HG03442 (cell line): Measurements from ENCODE around the gene CCNY.
A peak's percentile ranks its signal among the peaks of the same experiment; 100 is the strongest.

Experiments used
- ATAC-seq: cut with Tn5 transposase; IDR thresholded peaks from one replicate; pipeline ENCODE4 v1.9.1; 2021; ENCODE audit warnings: mild to moderate bottlenecking, moderate library complexity; ENCODE audit not compliant: unreplicated experiment

The CCNY gene

DNA sequence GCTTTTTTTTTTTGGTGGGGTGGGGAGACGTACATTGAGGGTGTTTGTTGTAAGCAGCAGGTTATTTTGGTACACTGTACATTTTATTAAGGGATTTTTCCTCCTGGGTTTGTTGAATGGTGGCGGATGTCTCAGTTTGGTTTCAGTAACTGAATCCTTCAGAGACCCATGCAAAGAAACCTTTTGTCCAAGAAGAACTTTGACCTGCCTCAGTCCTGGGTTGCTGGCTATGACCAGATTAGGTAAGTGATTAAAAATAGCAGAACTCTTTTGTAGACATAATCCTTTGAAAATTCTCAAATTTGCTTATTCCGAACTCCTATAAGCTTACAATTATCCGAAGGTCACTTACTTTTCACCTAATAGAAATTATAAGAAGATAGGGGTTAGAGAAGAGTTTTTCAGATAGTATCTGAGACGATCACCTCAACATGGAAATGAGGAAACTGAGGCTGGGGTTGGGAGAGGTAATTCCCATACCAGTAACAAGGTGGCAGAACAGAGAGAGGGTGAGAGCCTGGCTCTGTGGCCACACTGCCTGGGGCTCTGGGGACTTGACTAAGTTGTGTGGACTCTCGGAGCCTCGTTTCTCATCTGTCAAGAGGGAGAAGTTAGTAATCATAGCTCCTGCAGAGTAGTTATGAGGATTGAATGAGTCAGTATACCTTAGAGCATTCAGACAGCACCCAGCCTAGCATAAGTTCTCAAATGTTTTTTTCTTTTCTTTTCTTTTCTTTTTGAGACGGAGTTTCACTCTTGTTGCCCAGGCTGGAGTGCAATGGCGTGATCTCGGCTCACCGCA lies 87.4 kb downstream of the CCNY start:
- ATAC-seq: no peak

DNA sequence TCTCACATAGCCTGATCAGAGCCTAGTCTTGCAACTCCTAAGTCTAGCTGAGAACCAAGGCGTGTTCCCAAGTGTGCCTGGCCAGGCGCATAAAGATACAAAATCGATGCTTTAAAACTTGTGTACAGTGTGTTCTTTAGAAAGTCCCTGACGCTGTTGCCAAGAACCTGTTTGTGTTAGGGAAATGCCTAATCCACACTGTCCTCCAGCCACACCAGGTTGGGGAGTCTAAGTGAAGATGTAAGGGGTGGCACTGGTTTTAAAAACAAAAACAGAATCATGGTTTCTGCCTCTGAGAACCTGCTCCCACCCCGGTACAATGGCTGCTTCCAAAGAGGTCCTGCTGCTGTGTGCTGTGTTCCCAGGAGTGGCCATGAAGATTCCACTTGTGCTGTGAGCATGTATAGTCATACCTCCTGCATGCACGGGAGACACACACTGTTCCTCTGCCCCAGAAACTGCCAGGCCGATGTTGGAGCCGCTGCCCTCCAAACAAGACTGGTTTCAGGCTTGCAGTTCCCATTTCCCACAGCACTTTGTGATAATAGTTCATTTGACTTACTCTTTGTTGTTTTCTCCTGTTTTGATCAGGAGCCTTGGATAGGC lies 88.5 kb downstream of the CCNY start:
- no peak for ATAC-seq

DNA sequence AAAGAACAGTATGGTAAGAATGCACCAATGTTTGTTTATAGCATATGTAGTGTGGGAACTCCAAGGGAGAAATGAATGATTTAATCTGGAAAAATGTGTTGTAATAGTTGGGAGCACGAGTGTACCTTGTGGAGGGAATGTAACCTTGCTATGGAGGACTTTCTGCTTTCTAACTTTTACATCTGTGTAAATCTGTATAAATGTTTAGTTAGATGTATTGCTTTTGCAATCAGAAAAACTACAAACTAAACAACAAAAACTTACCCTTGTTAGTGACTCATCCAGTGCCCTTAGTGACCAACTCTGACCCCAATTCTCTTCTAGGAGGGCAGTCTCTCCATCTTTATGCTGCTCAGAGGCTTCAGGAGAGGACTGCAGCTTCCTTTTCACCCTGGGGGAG lies 89.3 kb downstream of the CCNY start:
- ATAC-seq: no peak

DNA sequence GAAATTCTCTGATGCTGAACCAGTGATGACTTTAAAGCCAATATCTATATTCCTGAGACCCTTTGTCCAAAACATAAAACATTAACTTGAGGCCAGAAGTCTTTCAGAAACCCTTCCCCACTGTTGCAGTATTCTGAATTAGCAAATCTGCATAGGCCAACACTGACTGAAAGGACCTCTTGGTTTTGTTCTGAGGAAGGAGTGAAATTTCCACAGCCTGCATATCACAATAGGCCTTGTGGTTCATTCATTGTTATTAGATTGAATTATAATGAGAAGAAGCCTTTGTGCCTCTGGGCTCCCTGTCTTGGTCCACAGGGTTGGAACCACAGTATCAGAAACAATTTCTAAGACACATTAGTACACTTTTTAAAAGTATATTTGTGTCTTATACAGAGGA lies 90.3 kb downstream of the CCNY start:
- ATAC-seq: no peak

DNA sequence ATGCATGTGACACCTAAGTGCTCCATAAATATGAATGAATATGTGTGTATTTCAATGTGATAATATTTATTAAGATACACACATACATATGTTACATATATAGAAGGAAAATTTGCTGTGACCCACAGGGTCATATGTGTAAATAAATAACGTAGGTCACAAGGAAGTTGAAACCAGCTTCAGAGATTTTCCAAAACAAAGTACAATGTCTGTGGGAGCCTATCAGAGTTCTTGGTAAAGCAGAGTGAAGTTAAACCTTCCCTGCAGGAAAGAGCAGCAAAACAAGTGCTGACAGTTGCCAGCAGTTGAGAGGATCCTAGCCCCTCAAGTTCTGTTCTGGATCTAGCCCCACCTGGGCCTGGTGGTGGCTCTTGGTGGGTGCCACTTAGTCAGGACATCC lies 91.2 kb downstream of the CCNY start:
- ATAC-seq: no peak

DNA sequence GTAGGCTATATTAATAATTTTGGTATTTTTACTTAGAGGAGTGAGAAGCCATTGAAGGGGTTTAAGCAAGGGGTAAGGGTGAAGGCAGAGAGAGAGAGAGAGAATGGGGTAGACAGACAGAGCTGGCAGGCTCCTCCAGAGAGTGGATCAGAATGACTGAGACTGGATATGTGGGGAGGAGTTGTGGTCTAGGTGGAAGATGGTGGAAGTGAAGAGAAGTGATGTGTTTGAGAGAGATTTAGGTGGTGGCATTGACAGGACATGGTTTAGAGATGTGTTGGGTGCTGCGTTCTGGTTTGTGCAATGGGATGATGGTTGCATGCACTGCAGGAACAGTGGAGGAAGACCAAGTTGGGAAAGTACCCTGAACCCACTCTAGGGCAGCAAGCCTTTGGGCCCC lies 92.2 kb downstream of the CCNY start:
- no peak for ATAC-seq

DNA sequence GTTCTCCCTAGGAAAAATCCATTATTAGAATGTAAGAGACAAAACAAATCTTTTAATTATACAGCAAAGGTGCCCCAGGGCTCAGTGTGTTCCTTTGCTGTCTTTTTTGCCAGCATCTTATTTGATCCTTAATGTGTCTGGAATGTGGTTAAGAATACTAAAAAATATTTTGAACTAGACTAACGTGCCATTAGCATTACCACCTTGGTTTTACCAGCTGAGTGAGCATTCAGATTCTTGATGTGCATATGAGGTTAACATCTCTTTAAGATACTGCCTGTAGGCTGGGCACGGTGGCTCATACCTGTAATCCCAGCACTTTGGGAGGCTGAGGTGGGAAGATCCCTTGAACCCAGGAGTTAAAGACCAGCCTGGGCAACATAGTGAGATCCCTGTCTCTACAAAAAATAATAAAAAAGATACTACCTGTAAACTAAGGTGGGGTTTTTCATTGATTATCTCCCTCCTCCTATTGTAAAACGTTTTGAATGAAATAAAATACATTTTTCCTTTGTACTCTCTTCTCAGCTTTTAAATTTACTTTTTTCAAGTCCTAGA lies 96.6 kb downstream of the CCNY start:
- ATAC-seq: no peak

DNA sequence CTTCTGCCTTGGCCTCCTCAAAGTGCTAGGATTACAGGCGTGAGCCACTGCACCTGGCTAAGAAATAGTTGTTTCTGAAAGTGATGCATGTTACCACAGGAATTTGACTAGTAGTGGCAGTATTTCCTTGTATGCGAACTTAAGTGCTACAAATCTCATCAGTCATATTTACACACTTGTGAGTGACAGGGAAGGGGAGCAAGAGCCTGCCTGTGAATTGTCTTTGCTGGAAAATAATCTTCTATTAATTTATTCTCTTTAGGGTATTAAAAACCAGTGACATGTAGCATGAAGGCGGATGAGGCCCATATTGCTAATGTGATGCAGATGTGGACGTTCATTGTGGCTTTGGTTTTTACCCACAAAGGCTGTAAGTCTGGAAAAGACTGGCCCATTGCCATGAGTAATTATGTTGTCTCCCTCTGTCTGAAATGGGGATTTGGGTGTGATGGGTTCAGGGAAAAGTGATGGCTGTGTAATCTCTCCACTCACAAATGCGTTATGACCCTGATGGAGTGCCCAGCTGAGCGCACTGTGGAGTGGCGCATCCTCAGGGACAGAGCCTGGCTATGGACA lies 97.6 kb downstream of the CCNY start:
- ATAC-seq: no peak

DNA sequence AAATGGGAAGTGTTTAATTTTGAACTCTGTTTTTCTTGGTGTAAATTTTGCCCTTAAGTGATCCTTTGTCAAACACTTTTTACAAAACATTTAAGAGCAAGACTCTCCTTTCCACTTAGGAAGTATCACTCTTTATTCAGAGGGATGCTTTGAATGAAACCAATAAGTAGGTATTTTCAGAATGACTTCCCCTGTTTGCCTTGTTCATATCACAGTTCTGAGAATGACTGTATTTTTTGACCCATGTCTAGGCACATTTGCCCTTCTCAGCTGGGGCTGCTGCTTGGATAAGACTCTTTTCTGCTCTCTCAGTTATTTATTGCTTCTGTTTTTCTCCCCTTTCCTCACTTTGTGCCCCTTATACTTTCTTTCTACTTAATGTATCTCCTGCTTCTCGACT lies 98.2 kb downstream of the CCNY start:
- peak; percentile 74 for ATAC-seq

DNA sequence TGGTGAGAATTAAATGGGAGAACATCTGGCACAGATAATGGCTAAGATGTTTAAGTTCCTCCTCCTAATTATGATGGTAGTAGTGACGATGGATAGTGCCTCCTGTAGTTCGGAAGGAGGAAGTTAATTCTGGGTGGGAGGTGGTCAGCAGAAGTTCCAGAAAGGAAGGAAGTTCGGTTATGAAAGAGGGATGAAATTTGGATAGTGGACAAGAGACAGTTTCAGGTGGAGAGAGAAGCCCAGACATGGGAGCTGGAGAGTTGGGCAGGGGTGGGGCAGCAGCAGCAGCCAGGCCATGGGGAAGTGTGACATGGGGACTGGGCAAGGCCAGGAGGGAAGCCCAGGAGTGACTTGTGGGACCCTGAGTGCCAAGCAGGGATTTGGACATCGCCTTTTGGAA lies 99.5 kb downstream of the CCNY start:
- ATAC-seq: no peak

DNA sequence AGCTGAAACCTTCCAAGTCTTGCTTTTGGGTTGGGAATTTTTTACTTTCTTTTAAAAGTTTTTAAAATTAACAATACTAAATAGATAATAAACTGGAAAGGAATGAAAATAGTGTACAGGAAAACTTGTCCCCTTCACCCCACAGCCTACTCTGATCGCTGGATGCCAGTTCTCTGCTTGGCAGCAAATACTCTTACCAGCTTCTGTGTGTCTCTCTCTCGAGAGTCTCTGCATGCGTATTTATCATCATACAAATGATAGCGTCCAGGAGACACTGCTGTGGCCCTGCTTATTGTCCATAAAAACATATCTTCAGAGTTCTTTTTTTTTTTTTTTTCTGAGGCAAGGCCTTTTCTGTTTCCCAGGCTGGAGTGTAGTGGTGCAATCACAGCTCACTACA lies 101.5 kb downstream of the CCNY start:
- ATAC-seq: no peak

DNA sequence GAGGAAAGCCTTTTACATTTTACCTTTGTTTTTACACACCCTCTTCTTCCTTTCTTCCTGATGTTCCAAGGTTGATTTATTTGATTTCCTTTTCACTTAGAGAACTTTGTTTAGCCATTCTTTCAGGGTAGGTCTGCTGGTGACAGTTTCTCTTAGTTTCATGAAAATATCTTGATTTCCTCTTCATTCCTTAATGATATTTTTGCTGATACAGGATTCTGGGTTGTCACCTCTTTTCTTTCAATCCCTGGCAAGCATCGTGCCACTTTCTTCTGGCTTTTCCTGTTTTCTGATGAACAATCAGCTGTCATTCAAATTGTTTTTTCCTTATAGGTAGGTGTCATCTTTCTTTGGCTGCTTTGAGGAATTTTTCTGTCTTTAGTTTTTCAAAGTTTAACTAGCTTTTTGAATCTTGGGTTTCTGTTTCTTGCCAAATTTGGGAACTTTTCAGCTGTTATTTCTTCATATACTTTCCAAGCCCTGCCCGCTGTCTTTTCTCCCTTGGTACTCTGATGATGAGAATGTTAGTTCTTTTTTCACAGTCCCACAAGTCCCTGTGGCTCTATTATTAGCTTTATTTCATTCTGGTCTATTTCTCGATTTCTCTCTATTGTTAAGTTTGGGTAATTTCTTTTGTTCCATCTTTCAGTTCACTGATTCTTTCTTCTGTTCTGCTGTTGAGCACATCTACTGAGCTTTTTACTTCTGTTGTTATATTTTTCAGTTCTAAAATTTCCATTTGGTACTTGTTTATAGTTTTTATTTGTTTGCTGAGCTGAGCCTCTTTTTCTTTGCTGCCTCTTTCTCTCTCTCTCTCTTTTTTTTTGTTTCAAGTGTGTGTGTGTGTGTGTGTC lies 102.6 kb downstream of the CCNY start:
- no peak for ATAC-seq

DNA sequence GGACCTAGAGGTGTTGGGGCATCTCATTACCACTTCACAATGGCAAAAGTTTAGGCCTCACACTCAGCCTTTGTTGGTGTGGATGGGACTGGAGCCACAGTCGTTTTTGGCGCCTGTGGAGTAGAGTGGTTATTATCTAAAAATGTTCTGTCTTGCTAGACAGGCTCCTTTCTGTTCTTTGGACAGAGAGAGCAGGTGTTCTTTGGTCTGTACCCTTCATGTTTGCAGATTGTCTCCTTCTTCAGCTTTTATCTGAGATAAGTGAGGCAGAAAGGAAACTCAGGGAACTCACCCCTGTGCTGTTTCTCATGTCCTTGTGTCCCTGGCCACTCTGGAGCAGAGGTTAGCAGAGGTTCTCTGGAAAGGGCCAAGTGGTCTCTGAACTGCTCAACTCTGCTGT lies 103.7 kb downstream of the CCNY start:
- ATAC-seq: no peak

DNA sequence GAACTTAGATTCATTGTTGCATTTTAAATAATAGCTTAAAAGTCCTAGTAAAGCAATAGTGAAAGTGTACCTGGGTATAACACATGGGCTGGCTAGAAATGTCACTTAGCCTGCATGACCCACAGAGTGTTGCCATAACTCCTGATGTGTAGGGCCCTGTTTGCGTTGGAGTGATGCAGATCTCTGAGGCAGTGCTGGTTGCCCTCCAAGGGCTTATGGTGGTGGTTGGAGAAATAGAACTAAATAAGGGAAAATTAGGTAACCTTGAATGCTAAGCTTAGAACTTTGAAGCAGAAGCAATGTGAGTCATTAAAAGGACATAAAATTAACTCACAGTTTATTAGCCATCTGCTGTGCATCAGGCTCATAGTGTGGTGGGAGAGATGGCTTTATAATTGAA lies 105.7 kb downstream of the CCNY start:
- ATAC-seq: no peak

DNA sequence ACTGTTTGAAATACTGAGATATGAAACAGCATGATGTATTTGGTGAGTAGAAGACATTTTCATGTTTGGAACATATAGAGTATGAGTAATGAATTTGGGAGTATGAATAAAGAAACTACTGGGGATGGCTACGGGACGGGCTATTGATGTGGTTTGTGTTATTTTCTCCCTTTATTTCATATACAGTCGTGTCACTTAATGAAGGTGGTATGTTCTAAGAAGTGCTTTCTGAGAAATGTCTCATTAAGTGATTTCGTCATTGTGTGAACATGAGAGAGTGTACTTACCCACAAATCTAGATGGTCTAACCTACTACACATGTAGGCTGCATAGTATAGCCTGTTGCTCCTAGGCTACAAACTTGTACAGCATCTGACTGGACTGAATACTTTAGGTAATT lies 106.3 kb downstream of the CCNY start:
- ATAC-seq: no peak

DNA sequence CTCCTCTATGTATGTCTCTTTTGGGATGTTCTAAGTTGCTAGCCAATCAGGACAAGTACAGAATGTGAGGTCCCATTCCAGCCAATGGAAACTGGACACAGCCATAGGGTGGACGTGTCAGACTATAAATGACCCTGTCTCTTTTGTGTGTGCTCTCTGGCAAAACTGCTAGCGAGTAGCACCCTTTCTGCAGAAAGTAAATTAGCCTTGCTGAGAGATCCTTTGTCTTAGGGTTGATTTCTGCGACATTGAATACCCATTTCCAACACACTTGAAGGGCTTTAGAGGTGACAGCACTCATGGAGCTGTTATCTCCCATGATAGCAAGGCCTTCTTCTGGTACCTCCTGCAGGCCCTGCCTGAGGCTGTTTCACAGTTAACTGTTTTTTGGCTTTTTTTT lies 107.5 kb downstream of the CCNY start:
- no peak for ATAC-seq

DNA sequence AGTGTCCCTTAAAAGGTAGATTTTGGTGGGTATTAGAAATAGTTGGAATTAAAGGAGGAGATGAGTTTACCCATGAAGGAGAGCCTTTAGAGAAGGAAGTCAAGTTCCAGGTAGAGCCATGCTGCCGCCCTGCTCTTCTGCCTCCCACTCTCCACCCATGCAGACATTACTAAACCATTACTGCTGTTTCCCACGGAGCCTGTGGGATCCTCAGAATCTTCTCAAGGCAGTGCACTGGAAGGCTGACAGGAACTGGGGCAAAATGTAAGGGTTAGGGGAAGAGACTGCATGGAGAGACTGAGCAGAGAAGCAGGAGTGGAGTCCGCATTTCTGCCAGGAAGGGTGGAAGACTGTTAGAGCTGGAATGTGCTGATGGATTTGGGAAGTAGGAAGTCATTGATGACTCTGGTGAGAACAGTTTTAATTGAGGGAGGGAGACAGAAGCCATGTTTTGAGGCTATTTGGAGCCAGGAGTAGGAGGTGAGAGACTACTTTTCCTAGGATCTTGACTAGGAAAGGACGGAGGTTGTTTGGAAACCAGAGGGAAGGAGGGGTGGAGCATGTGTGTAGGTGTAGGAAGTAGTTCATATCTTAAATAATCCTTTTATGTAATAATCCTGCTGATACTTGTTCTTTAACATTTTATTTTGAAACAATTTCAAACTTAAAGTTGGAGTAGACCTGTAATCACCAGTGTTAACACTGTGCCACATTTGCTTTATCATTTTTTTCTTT lies 109.0 kb downstream of the CCNY start:
- ATAC-seq: no peak

DNA sequence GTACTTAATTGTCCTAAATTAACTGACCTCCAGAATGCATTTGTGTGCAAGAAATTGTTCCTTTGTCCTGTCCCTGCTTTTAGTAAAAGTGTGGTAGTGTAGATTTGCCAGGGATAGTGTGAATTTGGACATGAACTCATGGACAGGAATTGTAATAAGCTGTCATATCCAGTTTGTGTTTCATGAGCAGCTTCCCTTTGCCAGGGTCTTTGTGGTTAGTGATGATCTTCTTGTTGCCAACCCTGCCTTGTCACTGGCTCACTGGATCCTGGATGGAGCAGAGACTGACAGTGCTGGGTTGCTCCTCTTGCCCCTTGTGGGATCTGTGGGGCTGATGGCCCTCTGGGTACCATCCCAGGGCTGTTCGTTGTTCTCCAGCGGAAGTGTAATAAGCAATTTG lies 110.1 kb downstream of the CCNY start:
- no peak for ATAC-seq

DNA sequence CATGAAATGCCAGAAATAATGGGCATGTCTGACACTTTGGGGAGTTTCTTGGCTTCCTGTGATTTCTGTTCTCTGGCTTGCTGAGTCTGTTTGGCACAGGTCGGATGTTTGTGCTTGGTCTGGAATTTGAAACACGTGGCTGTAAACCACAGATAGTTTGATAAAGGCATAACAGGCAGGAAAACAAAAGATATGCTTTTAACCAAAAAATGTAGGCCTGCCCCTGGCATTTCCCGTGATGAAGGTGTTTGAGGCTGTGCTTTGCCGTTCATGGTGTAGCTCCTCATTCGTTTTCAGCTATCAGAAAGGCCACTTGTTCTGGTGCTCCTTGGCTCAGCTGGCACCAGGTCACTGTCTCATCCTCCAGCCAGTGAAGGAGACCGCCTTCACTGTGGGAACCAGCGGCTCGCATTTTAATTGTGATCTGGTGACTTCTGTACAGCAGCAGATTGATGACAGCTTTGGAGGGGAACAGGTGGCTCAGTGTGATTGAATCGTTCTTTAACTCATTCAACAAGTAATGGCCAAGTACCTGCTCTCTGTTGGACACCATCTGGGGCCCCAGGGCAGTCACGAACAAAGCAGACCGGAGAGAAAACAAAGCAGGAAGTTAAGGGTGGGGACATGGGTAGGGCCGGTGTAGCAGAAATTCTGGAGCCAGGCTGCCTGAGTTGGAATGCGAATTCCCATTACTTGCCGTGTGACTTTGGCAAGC lies 111.5 kb downstream of the CCNY start:
- ATAC-seq: no peak
